MCF 10A (cell line): Measurements from ENCODE around the gene GAPDHS. TPM values are rescaled to one million over a fixed set of nuclear protein-coding genes. Genes with fewer than 3 reads are reported as not detected.

Experiments used
- Bru-seq: library from RNA; stranded (reverse); fragments of 400-500 nt; gene quantifications from one replicate; lab custom pipeline; 2021; lab: Mats Ljungman, UMichigan
- BruChase-seq, 2 experiments: library from RNA; stranded (reverse); fragments of 400-500 nt; gene quantifications; one replicate each; lab custom pipeline; 2021; lab: Mats Ljungman, UMichigan
- BruUV-seq: library from RNA; stranded (reverse); fragments of 400-500 nt; replicated peaks from 2 replicates; lab custom pipeline; 2021; lab: Mats Ljungman, UMichigan
- CTCF ChIA-PET: fragments of 300-600 bp; sonication (Branson Sonifier 250); formaldehyde crosslinking; extraction: SDS; loops from one replicate; lab custom pipeline; 2021; ENCODE audit warnings: antibody characterized with exemption, inconsistent platforms; lab: Yijun Ruan, JAX
- POLR2A ChIA-PET: fragments of 300-600, 350-650 bp; sonication (Branson Sonifier 250); formaldehyde crosslinking; extraction: SDS; loops from one replicate; lab custom pipeline; 2020; ENCODE audit warnings: antibody characterized with exemption, inconsistent platforms; lab: Yijun Ruan, JAX
- DNase-seq: peaks from one replicate; pipeline ENCODE4 v3.0.0-alpha.2; 2018; ENCODE audit not compliant: unreplicated experiment
- H3K27ac Mint-ChIP-seq: one replicate; pipeline ENCODE4 v1.8.0; 2022; ENCODE audit warnings: mild to moderate bottlenecking, low read depth, mixed read lengths; ENCODE audit not compliant: unreplicated experiment
- H3K27me3 Mint-ChIP-seq: one replicate; pipeline ENCODE4 v1.8.0; 2022; ENCODE audit warnings: mixed read lengths; ENCODE audit not compliant: insufficient read depth, unreplicated experiment
- H3K36me3 Mint-ChIP-seq: one replicate; pipeline ENCODE4 v1.8.0; 2022; ENCODE audit warnings: mild to moderate bottlenecking, moderate library complexity, mixed read lengths; ENCODE audit not compliant: insufficient read depth, unreplicated experiment
- H3K4me1 Mint-ChIP-seq: one replicate; pipeline ENCODE4 v1.8.0; 2022; ENCODE audit warnings: mixed read lengths; ENCODE audit not compliant: insufficient read depth, unreplicated experiment
- H3K4me3 Mint-ChIP-seq: one replicate; pipeline ENCODE4 v1.8.0; 2022; ENCODE audit warnings: mild to moderate bottlenecking, moderate library complexity, mixed read lengths; ENCODE audit not compliant: unreplicated experiment
- H3K9me3 Mint-ChIP-seq: one replicate; pipeline ENCODE4 v1.8.0; 2022; ENCODE audit warnings: mixed read lengths; ENCODE audit not compliant: unreplicated experiment
- CTCF ChIP-seq: fragments of 200-600 bp; IDR thresholded peaks from one replicate; pipeline ENCODE4 v1.8.0; 2022; ENCODE audit warnings: antibody characterized with exemption, mild to moderate bottlenecking; ENCODE audit not compliant: unreplicated experiment
- intact Hi-C: fragments of 100-400 bp; cut with micrococcal nuclease; formaldehyde crosslinking; loops from 2 replicates; pipeline ENCODE4 v1.14.1; 2022
- long read RNA-seq: library from polyadenylated mRNA; stranded (forward); transcript quantifications from one replicate; pipeline ENCODE4 v2.0.0, GENCODE V29; 2022
- total RNA-seq: library from RNA; stranded (reverse); gene quantifications from 2 replicates; pipeline ENCODE4 v1.2.3, GENCODE V29; 2022

Gene GAPDHS
- total RNA-seq (not detected in 2 replicates), Bru-seq, nascent RNA (not detected), BruChase-seq, experiment 1, labeled RNA remaining after a 6-hour chase (not detected), BruChase-seq, experiment 2, labeled RNA remaining after a 2-hour chase (not detected)
- long read RNA-seq, result 0 reads

GRCh38 chr19:35533201-35533821 is at the start of gene GAPDHS:
Gene GAPDHS (plus strand): TSS chr19:35533456. CDS start chr19:35533528, 72 bp downstream.
- Mint-ChIP-seq H3K36me3 (no peaks in the 10 kb centered on the region), H3K27ac (no peak within 1 kb of the TSS), H3K27me3 (peaks cover 24% of the 10 kb centered on the region), H3K4me3 (no peak within 1 kb of the TSS), H3K9me3 (no peaks in the 10 kb centered on the region), H3K4me1 (peaks cover 7% of the 10 kb centered on the region)
- no peak for TF ChIP-seq CTCF
- intact Hi-C loops, result no loop called here
- no TSS peak for BruUV-seq
- POLR2A ChIA-PET, result no interaction called here
- no peak for DNase-seq
- CTCF ChIA-PET, result no interaction called here

GRCh38 chr19:35484252-35485036 is 48.8 kb upstream of the GAPDHS start:
- CTCF ChIA-PET, result interaction anchor here (0.7 to 3.4 kb wide), 4 partner anchors 12 to 132 kb away, joined by 3 to 22 read pairs (median 4); no protein-coding TSS in a partner anchor
- BruUV-seq, result no TSS peak
- intact Hi-C loops, result no loop called here
- peaks cover 55% of the 10 kb centered on the region for H3K27me3 Mint-ChIP-seq
- POLR2A ChIA-PET, result no interaction called here
- TF ChIP-seq CTCF, result no peak
- H3K4me1 Mint-ChIP-seq, result no peaks in the 10 kb centered on the region
- no peak for DNase-seq
- no peaks in the 10 kb centered on the region for H3K9me3 Mint-ChIP-seq
- peaks cover 6% of the 10 kb centered on the region for H3K36me3 Mint-ChIP-seq
- H3K27ac Mint-ChIP-seq, result no peak overlapping the region
- no peak overlapping the region for H3K4me3 Mint-ChIP-seq

- H3K27me3 Mint-ChIP-seq, result peaks cover 65% of the 10 kb centered on the region
- no peak for DNase-seq
- no peak overlapping the region for H3K4me3 Mint-ChIP-seq
- H3K4me1 Mint-ChIP-seq, result no peaks in the 10 kb centered on the region
- H3K9me3 Mint-ChIP-seq, result no peaks in the 10 kb centered on the region
- no peak overlapping the region for H3K27ac Mint-ChIP-seq
- no peak for TF ChIP-seq CTCF
- BruUV-seq, result no TSS peak
- POLR2A ChIA-PET, result interaction anchor here (1.1 kb wide), 1 partner anchor 18 kb away, joined by 3 read pairs; no protein-coding TSS in a partner anchor
- peaks cover 6% of the 10 kb centered on the region for H3K36me3 Mint-ChIP-seq
- intact Hi-C loops, result no loop called here
- CTCF ChIA-PET, result interaction anchor here (0.6 to 3.4 kb wide), 7 partner anchors 9 to 483 kb away, joined by 3 to 22 read pairs (median 4); no protein-coding TSS in a partner anchor
Observed at GRCh38 chr19:35486268-35486708, 47.0 kb upstream of the GAPDHS start.
